Central memory CD4-positive, alpha-beta T cell (primary cell): Measurements from ENCODE around the gene NDOR1.

Experiments used
- DNase-seq: peaks from one replicate; pipeline ENCODE4 v3.0.0; 2022

NDOR1 gene

DNA sequence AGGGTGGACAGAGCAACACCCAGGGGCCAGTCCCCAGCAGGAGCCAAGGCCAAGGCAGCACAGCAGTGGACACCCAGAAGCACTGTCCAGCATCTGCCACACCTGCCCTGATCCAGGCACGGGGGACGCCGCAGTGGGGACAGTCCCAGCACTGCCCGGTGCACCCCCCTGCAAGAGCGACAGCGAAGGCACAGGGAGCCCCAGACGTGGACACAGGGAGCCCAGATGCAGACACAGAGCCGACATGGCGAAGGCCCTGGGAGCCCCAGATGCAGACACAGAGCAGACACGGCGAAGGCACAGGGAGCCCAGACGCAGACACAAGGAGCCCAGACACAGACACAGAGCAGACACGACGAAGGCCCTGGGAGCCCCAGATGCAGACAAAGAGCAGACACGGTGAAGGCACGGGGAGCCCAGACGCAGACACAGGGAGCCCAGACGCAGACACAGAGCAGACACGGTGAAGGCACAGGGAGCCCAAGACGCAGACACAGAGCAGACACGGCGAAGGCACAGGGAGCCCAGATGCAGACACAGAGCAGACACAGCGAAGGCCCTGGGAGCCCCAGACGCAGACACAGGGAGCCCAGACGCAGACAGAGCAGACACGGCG, 21.4 kb upstream of the NDOR1 start:
- no peak for DNase-seq

DNA sequence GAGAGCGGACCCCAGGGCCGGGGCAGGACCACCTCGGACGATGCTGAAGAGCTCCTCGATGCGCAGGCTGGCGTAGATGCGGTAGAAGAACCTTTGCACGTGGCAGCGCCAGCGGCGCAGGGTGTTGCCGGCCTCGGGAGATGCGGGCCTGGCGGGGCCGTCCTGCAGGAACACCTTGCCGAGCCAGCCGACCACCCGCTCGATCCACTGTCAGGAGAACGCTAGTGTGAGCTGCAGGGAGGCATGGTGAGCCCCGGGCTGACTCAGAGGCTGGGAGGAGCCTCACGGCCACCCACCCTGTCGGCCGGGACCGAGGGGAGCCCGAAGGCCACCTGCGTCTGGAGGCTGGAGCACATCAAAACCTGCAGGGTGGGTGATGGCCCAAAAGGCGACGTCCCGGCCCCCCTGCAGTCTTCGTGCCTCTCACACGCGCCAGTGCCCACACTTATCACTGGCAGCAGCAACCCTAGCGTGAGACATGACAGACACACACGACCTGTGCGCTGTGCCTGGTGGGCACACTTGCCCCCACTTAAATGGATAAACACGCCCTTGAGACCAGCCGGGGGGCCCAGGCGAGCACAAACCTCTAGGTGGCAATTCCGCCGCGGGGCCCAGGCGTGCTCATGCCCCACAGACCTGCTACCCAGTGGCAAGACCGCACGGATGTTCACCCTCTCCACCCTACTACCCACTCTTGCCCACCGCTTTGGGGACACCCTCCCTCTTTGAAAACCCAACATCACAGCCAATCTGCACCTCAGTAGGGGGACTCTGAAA, 20.4 kb upstream of the NDOR1 start:
- no peak for DNase-seq

GRCh38 chr9:137185921-137186320, 19.6 kb upstream of the NDOR1 start:
- DNase-seq = no peak

DNA sequence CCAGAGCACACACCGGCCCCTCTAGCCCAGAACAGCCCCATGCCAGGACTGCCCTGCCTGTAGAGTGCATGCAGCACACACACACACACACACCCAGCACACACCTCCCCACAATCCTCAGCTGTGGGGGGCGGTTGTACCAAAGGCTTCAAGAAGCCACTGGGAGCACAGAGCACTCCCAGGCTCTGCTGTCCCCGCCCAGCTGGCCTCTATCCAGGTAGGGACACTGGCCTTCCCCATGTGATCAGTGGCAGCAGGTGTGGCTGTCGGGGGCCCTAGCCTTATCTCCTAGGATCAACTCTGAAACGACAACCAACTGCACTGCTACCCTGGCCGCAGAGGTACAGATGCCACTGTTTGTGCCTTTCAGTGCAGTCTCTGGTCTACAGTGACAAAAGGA, 19.1 kb upstream of the NDOR1 start:
- DNase-seq = no peak

DNA sequence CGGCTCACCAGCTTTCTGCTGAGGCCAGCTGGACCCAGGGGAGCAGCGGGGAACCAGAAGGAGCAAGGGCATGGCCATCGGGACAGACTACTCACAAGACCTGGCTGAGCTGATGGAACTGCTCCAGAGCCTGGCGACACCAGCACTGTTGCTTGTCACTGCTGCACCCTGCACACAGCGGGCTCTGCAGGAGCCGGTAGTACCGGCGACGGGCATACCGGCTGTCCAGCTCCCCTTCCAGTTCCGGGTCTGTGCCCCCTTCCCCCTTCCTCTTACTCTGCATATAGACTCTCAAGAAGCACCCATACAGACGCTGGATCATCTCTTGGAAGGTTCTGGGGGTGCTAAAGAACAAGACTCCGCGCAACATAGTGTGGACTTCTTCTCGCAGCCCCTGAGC, 18.1 kb upstream of the NDOR1 start:
- DNase-seq = no peak

DNA sequence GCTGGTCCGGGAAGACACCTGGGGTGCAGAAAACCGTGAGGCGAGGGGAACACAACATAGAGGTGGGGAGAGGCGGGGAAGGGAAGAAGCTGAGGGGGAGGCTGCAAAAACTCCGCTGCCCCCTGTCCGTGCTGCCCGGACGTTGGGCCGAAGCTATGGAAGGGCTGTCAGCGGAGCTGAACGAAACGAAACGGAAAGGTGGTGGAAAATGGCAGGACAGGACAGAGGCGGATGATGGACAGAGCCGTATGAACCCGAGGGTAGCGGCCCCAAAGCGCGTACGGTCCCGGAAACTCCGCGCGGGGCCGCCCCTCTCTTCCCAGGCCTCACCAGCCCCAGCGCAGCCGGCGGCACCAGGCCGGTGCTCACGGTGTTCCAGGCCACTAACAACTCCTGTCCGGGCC, 17.4 kb upstream of the NDOR1 start:
- DNase-seq = no peak

DNA sequence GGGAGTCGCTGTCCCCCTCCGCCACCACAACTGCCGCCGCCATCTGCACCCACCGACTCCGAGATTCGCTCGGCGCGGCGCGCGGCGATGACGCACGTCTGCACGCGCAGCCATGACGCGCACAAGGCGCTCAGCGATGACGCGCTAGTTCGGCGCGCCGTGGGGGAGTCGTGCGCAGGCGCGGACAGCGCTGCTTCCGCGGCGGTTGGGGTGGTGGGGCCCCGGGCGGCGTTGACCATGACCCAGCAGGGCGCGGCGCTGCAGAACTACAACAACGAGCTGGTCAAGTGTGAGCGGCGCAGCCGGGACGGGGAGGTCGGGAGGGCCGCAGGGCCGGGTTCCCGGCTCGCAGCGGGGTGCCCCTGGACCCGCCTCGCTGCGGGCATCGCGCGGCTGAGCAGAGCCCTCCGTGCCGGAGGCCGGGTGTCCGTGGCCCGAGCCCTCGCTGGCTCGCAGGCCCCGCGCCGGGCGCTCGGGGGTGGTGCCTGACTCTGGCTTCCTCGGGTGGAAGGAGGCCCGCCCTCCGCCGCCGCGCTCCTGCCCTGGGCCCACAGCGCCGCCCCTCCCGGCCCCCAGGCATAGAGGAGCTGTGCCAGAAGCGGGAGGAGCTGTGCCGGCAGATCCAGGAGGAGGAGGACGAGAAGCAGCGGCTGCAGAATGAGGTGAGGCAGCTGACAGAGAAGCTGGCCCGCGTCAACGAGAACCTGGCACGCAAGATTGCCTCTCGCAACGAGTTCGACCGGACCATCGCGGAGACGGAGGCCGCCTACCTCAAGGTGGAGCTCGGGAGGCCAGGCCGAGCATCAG, 16.8 kb upstream of the NDOR1 start, which contains the start of the genes ANAPC2 and SSNA1:
ANAPC2 (minus strand) TSS at position 71 of the 807 bp plus-strand sequence; CDS start at position 43, 28 bp downstream.
SSNA1 (plus strand) TSS at position 187 of the 807 bp plus-strand sequence; CDS start at position 238, 51 bp downstream.
- peak; percentile 90 for DNase-seq

GRCh38 chr9:137189297-137190295, 15.9 kb upstream of the NDOR1 start:
- no peak for DNase-seq

DNA sequence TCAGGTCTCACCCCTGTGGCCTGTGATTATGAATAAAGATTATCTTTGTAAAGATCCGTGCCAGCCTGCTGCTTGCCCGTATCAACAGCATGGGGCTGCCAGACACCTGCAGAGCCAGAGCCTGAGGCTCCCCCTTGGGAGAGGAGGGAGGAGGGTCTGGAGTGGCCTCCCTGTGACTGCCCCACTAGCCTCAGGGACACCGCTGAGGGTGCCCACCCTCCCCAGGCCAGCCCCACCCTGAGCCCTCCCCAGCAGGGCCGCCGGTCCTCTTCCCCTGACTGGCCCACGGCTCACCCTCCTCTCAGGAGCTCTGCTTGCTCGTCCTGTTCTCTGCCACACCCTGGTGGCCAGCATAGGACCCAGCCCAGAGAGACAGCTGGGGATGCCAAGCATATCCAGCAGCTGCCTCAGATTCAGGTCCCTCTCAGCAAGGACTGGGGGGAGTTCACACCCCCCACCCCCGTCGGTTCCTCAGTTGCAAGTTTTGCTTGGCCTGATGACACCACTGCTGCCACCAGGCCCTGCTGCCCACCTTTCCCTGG, 15.1 kb upstream of the NDOR1 start:
- DNase-seq = no peak

GRCh38 chr9:137191245-137191644, 14.3 kb upstream of the NDOR1 start:
- DNase-seq = no peak

DNA sequence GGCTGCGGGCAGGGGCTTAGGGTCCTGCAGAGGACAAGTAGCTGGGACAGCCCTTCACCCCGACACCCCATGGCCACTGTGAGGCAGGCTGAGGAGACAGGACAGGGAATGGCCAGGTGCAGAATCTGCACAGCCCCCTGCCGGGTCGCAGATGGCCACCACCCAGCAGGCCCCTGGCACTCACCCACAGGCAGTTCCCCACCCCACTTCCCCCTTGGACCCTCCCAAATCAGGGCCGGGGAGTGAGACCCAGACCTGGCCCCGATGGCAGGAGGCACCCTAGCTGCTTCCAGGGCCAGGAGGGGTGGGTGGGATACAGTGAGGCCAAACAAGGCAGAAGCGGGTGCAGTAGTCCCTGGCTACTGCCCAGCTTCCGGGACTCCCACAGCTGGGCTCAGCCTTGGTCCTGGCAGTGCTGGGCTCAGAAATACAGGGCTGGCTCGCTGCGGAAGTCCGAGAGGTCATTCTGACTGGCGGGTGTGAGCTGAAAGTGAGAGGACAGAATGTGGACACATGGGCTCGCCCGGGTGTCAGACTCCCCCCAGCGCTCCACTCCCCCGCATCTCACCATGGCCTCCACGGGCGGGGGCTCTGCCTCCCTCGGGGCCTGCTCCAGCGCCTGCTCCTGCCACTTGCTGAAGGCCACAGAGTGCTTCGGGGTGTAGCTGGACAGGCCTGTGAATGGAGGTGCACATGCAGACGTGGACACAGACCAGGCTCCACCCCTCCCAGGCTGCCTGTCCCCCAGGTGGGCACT, 13.6 kb upstream of the NDOR1 start:
- DNase-seq = no peak

- DNase-seq = no peak
These were observed 13.1 kb upstream of the NDOR1 start for GRCh38 chr9:137192448-137192780.

DNA sequence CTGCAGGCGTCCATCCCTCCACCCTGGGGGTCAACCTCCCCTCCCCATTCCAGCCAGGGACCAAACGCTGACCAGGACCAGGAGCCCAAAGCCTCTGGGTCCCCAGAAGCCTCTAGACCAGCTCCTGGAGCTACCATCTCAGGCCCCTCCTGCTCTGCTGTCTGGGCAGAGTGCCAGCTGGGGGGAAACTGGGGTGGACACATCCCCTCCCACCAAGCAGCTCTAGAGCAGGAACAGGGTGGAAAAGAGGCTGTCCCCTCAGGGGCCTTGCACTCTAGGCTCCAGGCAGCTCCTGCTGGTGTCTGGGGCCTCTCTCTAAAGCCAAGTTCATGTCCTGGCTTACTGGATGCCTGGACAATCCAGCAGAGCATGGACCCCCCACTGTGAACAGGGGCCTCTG, 12.6 kb upstream of the NDOR1 start:
- no peak for DNase-seq

GRCh38 chr9:137193771-137194170, 11.7 kb upstream of the NDOR1 start:
- DNase-seq = no peak

DNA sequence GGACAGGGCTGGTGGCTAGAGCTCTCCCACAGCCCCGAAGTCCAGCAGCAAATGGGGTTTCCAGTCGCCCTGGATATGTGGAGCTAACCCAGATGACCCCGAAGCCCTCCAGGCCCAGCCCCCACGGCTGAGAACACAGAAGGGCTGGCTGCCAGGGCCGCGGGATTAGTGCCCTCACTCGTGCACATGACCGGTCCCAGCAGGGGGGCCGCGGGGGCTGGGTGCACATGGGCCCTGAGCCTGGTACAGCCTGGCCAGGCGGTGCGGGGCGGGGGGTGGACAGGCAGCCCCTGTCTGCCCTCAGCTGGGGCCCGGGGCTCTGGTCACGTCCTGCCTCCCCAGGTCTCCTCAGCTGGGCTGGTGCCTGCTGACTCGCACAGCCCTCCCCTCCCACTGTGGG, 11.1 kb upstream of the NDOR1 start:
- DNase-seq = no peak

DNA sequence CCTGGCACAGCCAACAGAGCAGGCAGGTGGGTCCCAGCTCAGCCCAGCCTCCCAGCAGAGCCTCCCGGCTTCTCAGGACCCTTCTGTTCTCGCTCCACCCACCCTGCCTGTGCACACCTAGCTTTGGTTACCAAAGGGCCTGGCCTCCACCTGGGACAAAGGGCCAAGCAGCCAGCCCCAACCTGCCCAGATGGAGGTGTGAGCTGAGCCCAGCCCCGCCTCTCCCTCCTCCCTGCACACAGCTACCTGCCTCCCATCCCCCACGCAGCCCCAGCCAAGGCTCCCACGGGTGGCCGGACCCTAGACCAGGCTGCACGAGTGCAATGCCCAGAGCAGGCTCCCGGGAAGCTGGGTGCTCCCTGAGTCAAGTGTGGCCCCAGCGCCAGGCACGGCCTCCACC, 10.6 kb upstream of the NDOR1 start:
- no peak for DNase-seq

GRCh38 chr9:137195525-137196220, 9.8 kb upstream of the NDOR1 start:
- DNase-seq = no peak

DNA sequence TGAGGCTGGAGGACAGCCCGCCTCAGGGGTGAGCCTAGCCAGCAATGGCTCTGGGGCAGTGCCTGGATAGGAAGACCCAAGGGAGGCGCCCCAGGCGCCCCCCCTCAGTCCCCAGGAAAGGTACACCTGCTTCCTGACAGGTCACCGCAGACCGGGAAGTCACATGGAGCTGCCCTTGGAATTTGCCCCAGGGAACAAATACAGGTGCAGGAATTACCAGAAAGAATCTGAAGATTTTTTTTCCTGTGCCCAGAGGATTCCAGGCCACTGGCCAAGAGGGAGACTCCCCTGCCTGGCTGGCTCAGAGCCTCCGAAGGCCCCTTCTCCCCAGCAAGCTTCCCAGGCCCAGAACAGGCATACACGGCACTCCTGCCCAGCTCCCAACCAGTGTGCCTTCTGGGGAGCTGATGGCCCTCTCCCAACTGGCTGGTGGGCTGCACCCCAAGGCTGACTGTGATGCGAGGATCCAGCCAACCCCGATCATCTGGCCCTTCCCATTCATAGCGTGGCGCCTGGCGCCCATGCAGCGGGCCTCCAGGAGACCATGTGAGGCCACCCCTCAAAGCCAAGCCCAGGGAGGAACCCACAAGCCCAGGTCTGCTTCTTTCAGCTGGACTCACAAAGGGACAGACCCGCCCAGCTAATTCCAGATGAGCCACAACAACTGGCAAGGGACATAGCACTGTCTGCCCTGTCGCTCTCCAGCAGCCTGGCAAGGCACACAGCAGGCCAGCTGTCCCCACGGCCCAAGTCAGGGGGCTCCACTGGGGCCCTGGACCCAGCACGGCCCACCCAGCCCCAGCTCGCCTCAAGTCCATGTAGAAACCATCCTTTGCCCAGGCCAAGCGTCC, 7.2 kb upstream of the NDOR1 start:
- no peak for DNase-seq

DNA sequence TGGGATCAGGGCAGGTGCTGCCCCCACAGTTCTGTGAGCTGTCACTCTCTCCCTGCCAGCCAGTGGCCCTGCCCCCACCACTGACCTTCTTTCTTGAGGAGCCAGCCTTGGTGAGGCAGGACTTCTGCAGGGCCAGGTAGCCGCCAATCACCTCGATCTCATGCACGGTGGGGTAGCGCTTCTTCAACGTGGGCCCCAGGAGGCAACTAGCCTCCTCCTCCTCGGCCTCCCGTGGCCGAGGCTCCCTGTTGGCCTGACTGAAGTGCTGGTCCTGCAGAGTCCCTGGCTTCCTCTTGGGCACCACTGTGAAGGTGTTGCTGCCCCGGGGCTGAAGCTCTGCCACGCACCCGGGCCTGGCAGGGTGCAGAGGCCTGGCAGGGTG, 6.6 kb upstream of the NDOR1 start:
- no peak for DNase-seq
